DND-41 (cell line): Measurements from ENCODE around the gene CD96.

Source experiments
- ATAC-seq: fragments of 200-7000 bp; cut with Tn5 transposase; 3 replicates; pipeline ENCODE4 v1.9.1; 2021; ENCODE audit warnings: low read depth; ENCODE audit not compliant: insufficient read depth
- DNase-seq: peaks from one replicate; pipeline ENCODE4 v3.0.0-alpha.2; 2020
- H2AFZ ChIP-seq: 2 replicates; pipeline ENCODE4 v1.6.0; 2012; ENCODE audit warnings: low read depth, low read length
- H3K27ac ChIP-seq: 2 replicates; pipeline ENCODE4 v1.5.1; 2012; ENCODE audit warnings: low read length, inconsistent platforms
- H3K27me3 ChIP-seq: fragments of 200-600 bp; sonication (generic); 2 replicates; pipeline ENCODE4 v1.6.0; 2012; ENCODE audit warnings: low read length, mild to moderate bottlenecking, inconsistent platforms; ENCODE audit not compliant: insufficient read depth, poor library complexity
- H3K36me3 ChIP-seq: 2 replicates; pipeline ENCODE4 v1.5.1; 2012; ENCODE audit warnings: low read length, inconsistent platforms; ENCODE audit not compliant: insufficient read depth
- H3K4me1 ChIP-seq: 2 replicates; pipeline ENCODE4 v1.5.1; 2012; ENCODE audit warnings: mild to moderate bottlenecking, low read length; ENCODE audit not compliant: insufficient read depth
- H3K4me2 ChIP-seq: 2 replicates; pipeline ENCODE4 v1.6.0; 2012; ENCODE audit warnings: mild to moderate bottlenecking, moderate library complexity, low read length, inconsistent platforms; ENCODE audit not compliant: insufficient read depth
- H3K4me3 ChIP-seq, 2 experiments: fragments of 200-600 bp in 1 of 2; shearing (Covaris generic) in 1 of 2; 2 replicates each; pipeline ENCODE4 v1.5.1; 2012 to 2016; ENCODE audit warnings: inconsistent platforms in 2 of 2, low read length in 2 of 2, mild to moderate bottlenecking in 2 of 2, low read depth in 1 of 2, moderate library complexity in 1 of 2
- H3K79me2 ChIP-seq: 2 replicates; pipeline ENCODE4 v1.6.0; 2012; ENCODE audit warnings: low read length, inconsistent platforms; ENCODE audit not compliant: insufficient read depth
- H3K9ac ChIP-seq: 2 replicates; pipeline ENCODE4 v1.6.0; 2012; ENCODE audit warnings: low read depth, mild to moderate bottlenecking, inconsistent platforms, low read length, moderate library complexity
- H3K9me3 ChIP-seq: 2 replicates; pipeline ENCODE4 v1.5.1; 2012; ENCODE audit warnings: low read length, moderate library complexity, mild to moderate bottlenecking, inconsistent platforms; ENCODE audit not compliant: insufficient read depth, severe bottlenecking
- H4K20me1 ChIP-seq: 2 replicates; pipeline ENCODE4 v1.6.0; 2012; ENCODE audit warnings: low read length; ENCODE audit not compliant: insufficient read depth
- EZH2 ChIP-seq: IDR thresholded peaks from 3 replicates; pipeline ENCODE4 v1.6.1; 2012; ENCODE audit warnings: borderline replicate concordance, low read depth, mild to moderate bottlenecking, moderate library complexity, low read length, inconsistent platforms; ENCODE audit not compliant: severe bottlenecking
- TF ChIP-seq, protein P1 (sequence below): IDR thresholded peaks from 2 replicates; pipeline ENCODE4 v1.5.1; 2012; ENCODE audit warnings: borderline replicate concordance, low read length, moderate library complexity, mild to moderate bottlenecking; ENCODE audit not compliant: poor library complexity, severe bottlenecking; ENCODE audit errors: extremely low read depth

CD96 gene

DNA sequence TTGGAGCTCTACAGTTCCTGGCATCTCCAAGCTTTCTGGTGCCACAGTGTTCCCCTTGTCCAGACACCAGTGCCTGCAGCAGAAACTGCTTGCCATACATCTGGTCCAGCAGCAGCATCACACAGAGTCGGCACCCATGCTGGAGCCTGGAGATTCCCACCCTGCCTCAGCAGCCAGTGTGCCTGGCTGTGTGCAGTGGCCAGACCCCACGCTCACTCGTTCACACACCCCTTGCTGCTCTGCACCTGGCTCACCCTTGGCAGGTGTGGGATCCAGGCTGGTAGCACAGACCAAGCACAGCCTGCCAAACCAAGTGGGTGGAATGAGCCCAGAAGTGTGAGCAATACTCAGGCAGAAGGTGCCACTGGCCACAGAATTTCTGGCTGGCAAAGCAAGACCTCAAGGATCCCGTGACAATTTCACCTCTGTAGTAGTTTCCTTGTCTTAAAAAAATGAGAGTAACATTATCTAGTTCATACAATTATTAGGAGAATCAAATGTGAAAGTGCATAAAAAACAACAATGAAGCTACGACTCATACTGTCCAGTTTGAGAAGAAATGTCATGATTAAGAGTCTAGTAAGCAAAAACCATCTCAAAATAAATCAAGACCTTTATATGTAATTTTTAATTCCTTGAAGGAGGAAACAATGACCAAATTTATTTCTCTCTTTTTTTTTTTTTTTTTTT is 76.1 kb downstream of the CD96 start:
- H3K4me3 ChIP-seq, result no peak overlapping the region
- no peaks in the 10 kb centered on the region for H3K79me2 ChIP-seq
- DNase-seq (no peak), ATAC-seq (no peak)
- no peak overlapping the region for H2AFZ ChIP-seq
- no peak overlapping the region for H3K4me2 ChIP-seq
- H3K27me3 ChIP-seq, result no peaks in the 10 kb centered on the region
- H3K27ac ChIP-seq, result no peak overlapping the region
- H4K20me1 ChIP-seq, result no peaks in the 10 kb centered on the region
- peaks cover 84% of the 10 kb centered on the region for H3K36me3 ChIP-seq
- no peak overlapping the region for H3K9ac ChIP-seq
- TF ChIP-seq, protein P1, sequence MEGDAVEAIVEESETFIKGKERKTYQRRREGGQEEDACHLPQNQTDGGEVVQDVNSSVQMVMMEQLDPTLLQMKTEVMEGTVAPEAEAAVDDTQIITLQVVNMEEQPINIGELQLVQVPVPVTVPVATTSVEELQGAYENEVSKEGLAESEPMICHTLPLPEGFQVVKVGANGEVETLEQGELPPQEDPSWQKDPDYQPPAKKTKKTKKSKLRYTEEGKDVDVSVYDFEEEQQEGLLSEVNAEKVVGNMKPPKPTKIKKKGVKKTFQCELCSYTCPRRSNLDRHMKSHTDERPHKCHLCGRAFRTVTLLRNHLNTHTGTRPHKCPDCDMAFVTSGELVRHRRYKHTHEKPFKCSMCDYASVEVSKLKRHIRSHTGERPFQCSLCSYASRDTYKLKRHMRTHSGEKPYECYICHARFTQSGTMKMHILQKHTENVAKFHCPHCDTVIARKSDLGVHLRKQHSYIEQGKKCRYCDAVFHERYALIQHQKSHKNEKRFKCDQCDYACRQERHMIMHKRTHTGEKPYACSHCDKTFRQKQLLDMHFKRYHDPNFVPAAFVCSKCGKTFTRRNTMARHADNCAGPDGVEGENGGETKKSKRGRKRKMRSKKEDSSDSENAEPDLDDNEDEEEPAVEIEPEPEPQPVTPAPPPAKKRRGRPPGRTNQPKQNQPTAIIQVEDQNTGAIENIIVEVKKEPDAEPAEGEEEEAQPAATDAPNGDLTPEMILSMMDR, result no peak
- no peak for TF ChIP-seq EZH2
- peaks cover 26% of the 10 kb centered on the region for H3K9me3 ChIP-seq
- H3K4me1 ChIP-seq, result peaks cover 19% of the 10 kb centered on the region; the same call in 1 of the 2 replicates

DNA sequence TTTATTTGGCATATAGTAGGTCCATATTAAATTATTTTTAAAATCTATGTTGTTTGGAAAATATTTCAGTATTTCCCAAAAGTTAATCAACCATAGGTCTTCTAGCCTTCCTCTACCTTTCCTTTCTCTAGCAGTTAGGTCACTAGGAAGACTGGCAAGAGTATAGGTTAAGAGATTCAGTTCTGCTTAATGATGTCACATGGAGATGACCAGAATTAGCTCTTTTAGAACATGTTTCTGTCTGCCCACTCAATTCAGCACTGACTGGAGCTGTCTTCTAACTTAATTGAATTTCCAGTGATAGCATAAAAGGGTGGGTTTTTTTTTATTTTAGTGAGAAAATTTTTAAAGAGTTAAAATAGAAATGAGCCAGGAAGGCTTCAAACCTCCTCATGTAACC is 76.9 kb downstream of the CD96 start:
- Histone ChIP-seq H3K27ac (no peak overlapping the region), H3K27me3 (no peaks in the 10 kb centered on the region), H3K36me3 (peaks cover 84% of the 10 kb centered on the region), H2AFZ (no peak overlapping the region), H4K20me1 (no peaks in the 10 kb centered on the region), H3K4me2 (no peak overlapping the region), H3K79me2 (no peaks in the 10 kb centered on the region), H3K9me3 (peaks cover 26% of the 10 kb centered on the region), H3K4me3 (no peak overlapping the region), H3K9ac (no peak overlapping the region), H3K4me1 (peaks cover 19% of the 10 kb centered on the region; the same call in 1 of the 2 replicates)
- DNase-seq (no peak), ATAC-seq (no peak)
- TF ChIP-seq, protein P1, result no peak
- TF ChIP-seq EZH2, result no peak

DNA sequence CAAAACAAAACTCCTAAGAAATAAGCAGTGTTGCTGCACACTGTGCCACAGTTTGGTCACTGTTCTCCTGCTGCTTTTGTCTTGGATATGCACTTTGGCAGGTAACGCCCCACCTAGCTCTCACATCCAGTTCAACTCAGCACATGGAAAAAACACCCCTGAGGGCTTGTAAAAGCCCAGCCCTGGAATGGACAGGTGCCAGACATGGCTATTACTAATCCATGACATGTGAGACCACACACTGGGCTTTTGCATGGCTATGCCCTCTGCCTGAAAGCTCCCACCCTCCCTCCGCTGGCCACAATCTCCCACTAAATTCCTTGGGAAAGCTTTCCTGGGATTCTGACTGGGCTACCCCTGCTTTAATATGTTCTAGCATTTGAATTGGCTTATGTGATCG is 77.8 kb downstream of the CD96 start:
- Histone ChIP-seq H3K79me2 (no peaks in the 10 kb centered on the region), H2AFZ (no peak overlapping the region), H3K4me1 (peaks cover 19% of the 10 kb centered on the region; the same call in 1 of the 2 replicates), H3K27me3 (no peaks in the 10 kb centered on the region), H3K4me2 (no peak overlapping the region), H3K4me3 (no peak overlapping the region), H3K9me3 (peaks cover 26% of the 10 kb centered on the region), H4K20me1 (no peaks in the 10 kb centered on the region), H3K36me3 (peaks cover 84% of the 10 kb centered on the region), H3K27ac (no peak overlapping the region), H3K9ac (no peak overlapping the region)
- DNase-seq (no peak), ATAC-seq (no peak)
- no peak for TF ChIP-seq EZH2
- TF ChIP-seq, protein P1, result no peak
